Right atrium auricular region (tissue), 2 donors: ENCODE measurements around the gene FCGR3B. TPM values are rescaled to one million over a fixed set of nuclear protein-coding genes. Genes with fewer than 3 reads are reported as not detected.
"Not testable (repeated sequence)": the region's sequence is repeated elsewhere in the genome, so short reads cannot be mapped to it uniquely, and the experiment has no call there.

Experiments
- DNase-seq: peaks from one replicate; pipeline ENCODE4 v3.0.0-alpha.2; 2019; ENCODE audit warnings: low spot score
- H3K27ac ChIP-seq, 2 donors: fragments of 200-600 bp; sonication (generic); 1 replicate in 1 of 2; 2 replicates in 1 of 2; pipeline ENCODE4 v1.5.1; 2016 to 2019
- H3K27me3 ChIP-seq, 2 donors: fragments of 200-600 bp; sonication (generic); one replicate each; pipeline versions ENCODE4 v1.5.1 to v1.6.0; 2017 to 2019
- H3K36me3 ChIP-seq: fragments of 200-600 bp; sonication (generic); one replicate; pipeline ENCODE4 v1.5.1; 2016
- H3K4me1 ChIP-seq, 2 donors: fragments of 200-600 bp; sonication (generic); one replicate each; pipeline versions ENCODE4 v1.5.1 to v1.6.0; 2017 to 2019
- H3K4me3 ChIP-seq, 2 donors: fragments of 200-600 bp; sonication (generic); 1 replicate in 1 of 2; 2 replicates in 1 of 2; pipeline ENCODE4 v1.5.1; 2017 to 2019; ENCODE audit warnings: mild to moderate bottlenecking in 1 of 2, moderate library complexity in 1 of 2
- H3K9me3 ChIP-seq, 2 donors: fragments of 200-600 bp; sonication (generic); one replicate each; pipeline ENCODE4 v1.5.1; 2019
- total RNA-seq, 2 donors: library from RNA; depleted of rRNA; stranded (reverse); fragments of >200 nt; gene quantifications; one replicate each; pipeline ENCODE4 v1.1.0, GENCODE V29; 2016

FCGR3B gene
- total RNA-seq, 2 donors from 2014 or later = 2.6 to 4.3 TPM

DNA sequence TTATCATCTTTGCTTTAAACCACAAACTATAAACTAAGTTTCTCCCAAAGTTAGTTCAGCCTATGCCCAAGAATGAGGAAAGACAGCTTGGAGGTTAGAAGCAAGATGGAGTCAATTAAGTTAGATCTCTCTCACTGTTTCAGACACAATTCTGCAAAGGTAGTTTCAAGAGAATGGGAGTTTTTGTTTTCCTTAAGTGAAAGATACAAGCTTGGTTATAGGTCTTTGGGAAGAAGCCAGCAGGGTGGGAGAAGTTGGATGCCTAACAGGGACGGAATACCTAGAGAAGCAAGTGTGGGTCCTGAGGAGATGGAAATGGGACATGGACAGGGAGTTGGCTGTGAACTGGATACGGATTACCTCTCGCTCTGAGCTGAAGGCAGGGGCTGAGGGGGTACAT, 6.0 kb upstream of the FCGR3B start:
- not testable (repeated sequence) for H3K27ac ChIP-seq, H3K27me3 ChIP-seq, H3K4me1 ChIP-seq, H3K36me3 ChIP-seq, H3K4me3 ChIP-seq, DNase-seq, H3K9me3 ChIP-seq

GRCh38 chr1:161636189-161636782, 5.3 kb upstream of the FCGR3B start:
- not testable (repeated sequence) for H3K4me1 ChIP-seq, H3K27ac ChIP-seq, H3K9me3 ChIP-seq, H3K36me3 ChIP-seq, H3K4me3 ChIP-seq, DNase-seq, H3K27me3 ChIP-seq

DNA sequence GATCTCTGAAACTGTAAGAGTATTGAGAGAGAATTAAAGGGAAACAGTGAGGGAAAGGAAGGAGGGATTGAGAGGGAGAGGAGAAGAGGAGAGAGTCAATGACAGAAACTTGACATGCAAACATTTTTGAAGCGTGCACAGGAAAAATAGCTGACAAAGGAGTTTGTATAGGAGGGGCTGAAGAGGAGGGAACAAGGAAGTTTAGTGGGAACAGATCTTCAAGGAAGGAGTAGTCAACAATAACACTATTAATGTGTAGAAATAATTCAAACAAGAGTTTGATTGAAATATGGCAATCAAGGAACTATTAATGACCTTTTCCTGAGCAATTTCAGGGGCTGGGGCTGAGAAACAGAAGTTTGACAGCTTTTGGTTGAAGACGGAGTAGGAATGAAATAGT, 4.0 kb upstream of the FCGR3B start:
- not testable (repeated sequence) for H3K36me3 ChIP-seq, H3K4me3 ChIP-seq, DNase-seq, H3K9me3 ChIP-seq, H3K27me3 ChIP-seq, H3K4me1 ChIP-seq, H3K27ac ChIP-seq

GRCh38 chr1:161630128-161630742, 741 bp downstream of the FCGR3B start:
- H3K27ac ChIP-seq, H3K9me3 ChIP-seq, H3K36me3 ChIP-seq, DNase-seq, H3K4me3 ChIP-seq, H3K4me1 ChIP-seq, H3K27me3 ChIP-seq: not testable (repeated sequence)

DNA sequence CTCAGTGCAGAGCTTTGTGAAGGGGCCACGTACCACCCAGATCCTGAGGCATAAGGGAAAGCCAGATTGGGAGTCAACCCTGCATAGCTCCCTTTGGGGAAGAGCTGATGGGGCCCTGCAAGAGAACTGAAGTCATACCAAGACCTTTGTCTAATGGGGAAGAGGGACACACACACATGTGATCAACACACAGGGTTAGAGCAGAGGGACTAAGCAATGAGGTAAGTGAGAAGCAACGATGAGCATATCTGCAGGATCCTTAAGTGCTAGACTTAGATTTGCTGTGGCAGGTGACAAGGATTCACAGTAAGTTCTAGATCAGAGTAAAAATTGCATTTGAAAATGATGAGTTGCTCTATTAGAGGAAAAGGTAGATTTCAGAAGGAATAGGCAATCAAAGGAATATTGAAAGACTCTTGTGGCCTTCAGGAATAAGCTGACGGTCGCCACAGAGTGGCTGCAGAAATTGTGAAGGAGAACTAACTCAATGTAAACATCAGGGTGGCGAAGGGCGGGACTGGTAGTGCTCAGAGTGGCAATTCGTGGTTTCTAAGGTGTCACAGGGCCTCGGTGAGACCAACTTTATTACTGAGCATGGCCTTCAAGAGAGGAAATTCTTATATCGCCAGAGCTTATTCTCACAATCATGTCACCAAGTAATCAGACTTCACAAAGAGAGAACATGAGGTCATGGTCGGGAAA, 4.4 kb downstream of the FCGR3B start:
- H3K4me1 ChIP-seq, H3K36me3 ChIP-seq, H3K27me3 ChIP-seq, H3K9me3 ChIP-seq, H3K4me3 ChIP-seq, H3K27ac ChIP-seq, DNase-seq: not testable (repeated sequence)

GRCh38 chr1:161624605-161625004, 6.4 kb downstream of the FCGR3B start:
- H3K4me3 ChIP-seq, H3K36me3 ChIP-seq, H3K9me3 ChIP-seq, DNase-seq, H3K27me3 ChIP-seq, H3K4me1 ChIP-seq, H3K27ac ChIP-seq: not testable (repeated sequence)

DNA sequence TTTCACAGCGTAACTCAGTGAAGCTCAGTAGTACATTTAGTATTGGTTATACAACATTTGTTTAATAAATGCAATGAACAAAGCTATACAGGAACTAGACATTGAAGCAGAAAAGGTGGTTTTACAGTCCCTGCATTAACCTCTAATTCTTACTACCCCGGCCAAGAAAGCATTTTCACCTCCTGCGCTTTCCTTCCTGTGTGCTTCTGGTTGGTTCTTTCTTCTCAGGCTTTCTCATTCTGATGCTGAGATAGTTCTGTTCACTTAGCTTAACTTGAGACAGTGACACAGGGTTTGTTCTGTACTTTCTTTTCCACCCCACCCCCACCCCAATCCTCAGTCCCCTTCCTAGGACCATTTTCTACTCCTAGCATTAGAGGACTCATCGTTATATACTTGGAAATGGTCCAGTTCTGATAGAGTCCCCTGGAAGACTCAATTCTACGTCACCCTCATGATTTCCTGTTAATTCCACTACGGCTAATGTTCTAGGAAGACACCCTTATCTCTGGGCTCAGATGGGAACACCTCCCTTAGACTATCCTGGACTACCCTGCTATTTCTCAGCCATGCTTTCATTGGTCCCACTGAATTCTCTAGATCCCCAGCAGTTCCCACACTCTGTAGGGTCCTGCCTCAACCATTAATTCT, 7.5 kb downstream of the FCGR3B start:
- not testable (repeated sequence) for H3K27ac ChIP-seq, H3K9me3 ChIP-seq, H3K27me3 ChIP-seq, H3K36me3 ChIP-seq, DNase-seq, H3K4me3 ChIP-seq, H3K4me1 ChIP-seq

- not testable (repeated sequence) for DNase-seq, H3K4me1 ChIP-seq, H3K36me3 ChIP-seq, H3K4me3 ChIP-seq, H3K27ac ChIP-seq, H3K9me3 ChIP-seq, H3K27me3 ChIP-seq
Observed at GRCh38 chr1:161622054-161622453, 8.9 kb downstream of the FCGR3B start.

DNA sequence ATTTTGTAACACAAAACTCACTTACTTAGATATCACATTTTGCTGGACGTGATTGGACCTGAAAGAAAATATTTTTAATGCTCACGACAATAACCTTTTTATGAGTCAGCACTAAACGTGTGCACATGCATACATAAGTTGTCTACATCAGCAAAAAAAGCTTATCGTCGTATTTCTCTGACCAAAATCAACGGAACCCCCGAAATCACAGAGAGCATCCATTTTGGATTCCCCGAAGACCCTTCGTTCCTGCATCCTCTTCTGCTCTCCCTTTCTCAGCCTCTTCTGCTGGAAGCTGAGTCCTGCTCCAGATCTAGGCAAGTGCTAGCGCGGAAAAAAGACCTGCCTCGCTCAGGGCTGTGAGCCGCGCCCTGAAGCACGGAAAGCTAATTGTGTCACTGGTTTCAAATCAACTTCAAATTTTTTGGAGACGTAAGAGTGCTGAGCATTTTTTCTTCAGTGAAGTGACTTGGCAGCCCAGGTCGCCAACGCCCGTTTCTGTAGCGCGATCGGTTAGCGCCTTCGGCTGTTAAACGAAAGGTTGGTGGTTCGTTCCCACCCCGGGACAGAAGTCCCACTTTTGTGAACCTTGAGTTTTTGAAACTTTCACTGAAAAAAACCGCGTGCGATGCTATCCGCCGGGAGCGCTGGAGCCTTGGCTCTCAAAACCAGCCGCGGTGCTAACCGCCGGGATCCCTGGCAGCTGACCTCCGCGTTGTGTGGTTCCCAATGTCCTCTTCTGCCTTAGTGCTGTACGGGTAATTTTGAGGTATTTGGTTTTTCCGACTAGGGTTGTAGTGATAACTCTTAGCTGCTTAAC, 9.6 kb downstream of the FCGR3B start:
- not testable (repeated sequence) for H3K36me3 ChIP-seq, H3K27ac ChIP-seq, H3K4me1 ChIP-seq, H3K9me3 ChIP-seq, H3K27me3 ChIP-seq
- peak overlapping the region; percentile 21 to 44 for H3K4me3 ChIP-seq
- peak; percentile 72 for DNase-seq

GRCh38 chr1:161620399-161620798, 10.6 kb downstream of the FCGR3B start:
- H3K27me3 ChIP-seq, H3K9me3 ChIP-seq, H3K36me3 ChIP-seq, H3K27ac ChIP-seq, H3K4me1 ChIP-seq, H3K4me3 ChIP-seq, DNase-seq: not testable (repeated sequence)

GRCh38 chr1:161618517-161618916, 12.5 kb downstream of the FCGR3B start:
- DNase-seq, H3K4me1 ChIP-seq, H3K36me3 ChIP-seq, H3K27ac ChIP-seq, H3K9me3 ChIP-seq, H3K4me3 ChIP-seq, H3K27me3 ChIP-seq: not testable (repeated sequence)

DNA sequence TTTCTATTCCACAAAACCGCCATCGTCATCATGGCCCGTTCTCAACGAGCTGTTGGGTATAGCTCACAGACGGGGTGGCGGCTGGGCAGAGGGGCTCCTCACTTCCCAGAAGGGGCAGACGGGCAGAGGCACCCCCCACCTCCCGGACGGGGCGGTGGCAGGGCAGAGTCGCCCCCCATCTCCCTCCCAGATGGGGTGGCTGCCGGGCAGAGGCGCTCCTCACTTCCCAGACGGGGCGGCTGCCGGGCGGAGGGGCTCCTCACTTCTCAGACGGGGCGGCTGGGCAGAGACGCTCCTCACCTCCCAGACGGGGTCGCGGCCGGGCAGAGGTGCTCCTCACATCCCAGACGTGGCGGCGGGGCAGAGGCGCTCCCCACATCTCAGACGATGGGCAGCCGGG, 14.6 kb downstream of the FCGR3B start:
- DNase-seq, H3K36me3 ChIP-seq, H3K4me1 ChIP-seq: not testable (repeated sequence)

DNA sequence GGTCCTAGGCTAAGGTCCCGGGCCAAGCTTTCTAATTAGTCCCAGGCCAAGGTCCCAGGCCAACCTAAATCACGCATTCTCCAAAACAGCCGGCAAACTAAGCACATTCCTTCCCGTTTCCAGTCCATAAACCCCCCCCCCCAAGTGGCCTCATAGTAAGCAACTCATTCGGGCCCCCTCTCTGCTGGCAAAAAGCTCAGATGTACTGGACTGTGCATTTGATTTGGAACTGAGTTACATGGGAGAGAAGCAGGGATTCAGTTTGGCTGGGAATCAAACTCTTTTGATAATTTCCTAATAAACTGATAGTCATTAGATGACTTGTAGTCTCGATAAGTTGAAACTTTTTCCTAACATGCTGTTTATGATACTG, 17.8 kb downstream of the FCGR3B start:
- peak overlapping the region; percentile 74 to 80 for H3K27ac ChIP-seq

More for the DNA sequence above, 14.6 kb downstream of the FCGR3B start:
- H3K4me3 ChIP-seq, H3K9me3 ChIP-seq, H3K27me3 ChIP-seq, H3K27ac ChIP-seq: not testable (repeated sequence)

GRCh38 chr1:161612322-161613141, 18.4 kb downstream of the FCGR3B start:
- not testable (repeated sequence) for H3K27me3 ChIP-seq, H3K36me3 ChIP-seq, H3K4me1 ChIP-seq, H3K9me3 ChIP-seq
- peak overlapping the region; percentile 74 to 80 for H3K27ac ChIP-seq
- DNase-seq = peak; percentile 94
- H3K4me3 ChIP-seq = peak overlapping the region; percentile 47 to 51

More for the DNA sequence above, 17.8 kb downstream of the FCGR3B start:
- H3K9me3 ChIP-seq, H3K27me3 ChIP-seq, DNase-seq, H3K36me3 ChIP-seq, H3K4me1 ChIP-seq: not testable (repeated sequence)
- peak overlapping the region; percentile 47 to 51 for H3K4me3 ChIP-seq
